ENCODE measurements around the gene NFKBIL1. TPM values are rescaled to one million over a fixed set of nuclear protein-coding genes. Genes with fewer than 3 reads are reported as not detected.

Gene NFKBIL1
- total RNA-seq, 2 experiments from 2014 or later = 15.4 to 17.6 TPM

GRCh38 chr6:31574106-31575061, 27.0 kb downstream of the NFKBIL1 start:
- ATAC-seq (ENCODE audit: low read depth) (no peak), DNase-seq (no peak)
- H3K4me3 Mint-ChIP-seq = peak overlapping the region; percentile 90
- POLR2A ChIA-PET = interaction anchor here (0.7 to 16.0 kb wide), 12 partner anchors 6 to 252 kb away, joined by 3 to 481 read pairs (median 6); partner anchors contain the start of genes DDX39B, LSM2, LST1 and LTA
- peaks cover 83% of the 10 kb centered on the region for H3K4me1 Mint-ChIP-seq
- peaks cover 33% of the 10 kb centered on the region for H3K36me3 Mint-ChIP-seq
- H3K9me3 Mint-ChIP-seq = no peaks in the 10 kb centered on the region
- peaks cover 12% of the 10 kb centered on the region for H3K27me3 Mint-ChIP-seq
- no peak overlapping the region for H3K27ac Mint-ChIP-seq

- POLR2A ChIA-PET = interaction anchor here (0.6 to 16.0 kb wide), 14 partner anchors 7 to 260 kb away, joined by 3 to 481 read pairs (median 5); partner anchors contain the start of genes DDX39B, LSM2, LST1 and LTA
- H3K9me3 Mint-ChIP-seq = no peaks in the 10 kb centered on the region
- peak within 1 kb of the TSS; percentile 90 for H3K4me3 Mint-ChIP-seq
- H3K27ac Mint-ChIP-seq = peak within 1 kb of the TSS; percentile 81
- ATAC-seq (ENCODE audit: low read depth) (peak; percentile 12), DNase-seq (peak; percentile 71)
- H3K4me1 Mint-ChIP-seq = peaks cover 81% of the 10 kb centered on the region
- peaks cover 40% of the 10 kb centered on the region for H3K36me3 Mint-ChIP-seq
- H3K27me3 Mint-ChIP-seq = peaks cover 3% of the 10 kb centered on the region
These were observed 28.0 kb downstream of the NFKBIL1 start, which contains the start of gene TNF for GRCh38 chr6:31575335-31575901. TSS of gene TNF (plus strand) at chr6:31575565. CDS start at chr6:31575742, 177 bp downstream.

- POLR2A ChIA-PET = interaction anchor here (0.6 to 16.0 kb wide), 14 partner anchors 8 to 259 kb away, joined by 3 to 481 read pairs (median 6); partner anchors contain the start of genes ATP6V1G2, DDX39B, LST1 and LTA
- Mint-ChIP-seq H3K36me3 (peaks cover 46% of the 10 kb centered on the region), H3K27me3 (peaks cover 3% of the 10 kb centered on the region), H3K9me3 (no peaks in the 10 kb centered on the region), H3K4me3 (peak overlapping the region; percentile 90), H3K27ac (peak overlapping the region; percentile 81), H3K4me1 (peaks cover 78% of the 10 kb centered on the region)
- DNase-seq (no peak), ATAC-seq (ENCODE audit: low read depth) (no peak)
These were observed 28.7 kb downstream of the NFKBIL1 start for GRCh38 chr6:31575952-31576685.

- Mint-ChIP-seq H3K4me3 (peak overlapping the region; percentile 90), H3K27ac (peak overlapping the region; percentile 81), H3K27me3 (peaks cover 3% of the 10 kb centered on the region), H3K9me3 (no peaks in the 10 kb centered on the region), H3K36me3 (peaks cover 55% of the 10 kb centered on the region), H3K4me1 (peaks cover 70% of the 10 kb centered on the region)
- no peak for ATAC-seq (ENCODE audit: low read depth)
- POLR2A ChIA-PET = interaction anchor here (0.9 to 16.0 kb wide), 6 partner anchors 9 to 45 kb away, joined by 3 to 481 read pairs (median 50); partner anchors contain the start of genes ATP6V1G2, LST1, LTA and NCR3
- peak; percentile 62 for DNase-seq
These were observed 29.6 kb downstream of the NFKBIL1 start for GRCh38 chr6:31576897-31577578.

GRCh38 chr6:31577579-31577966, 30.2 kb downstream of the NFKBIL1 start:
- Mint-ChIP-seq H3K27ac (peak overlapping the region; percentile 81), H3K4me3 (peak overlapping the region; percentile 90), H3K4me1 (peaks cover 69% of the 10 kb centered on the region), H3K27me3 (peaks cover 3% of the 10 kb centered on the region), H3K9me3 (no peaks in the 10 kb centered on the region), H3K36me3 (peaks cover 58% of the 10 kb centered on the region)
- no peak for DNase-seq
- POLR2A ChIA-PET = interaction anchor here (1.1 to 16.0 kb wide), 5 partner anchors 9 to 45 kb away, joined by 3 to 481 read pairs (median 87); partner anchors contain the start of genes ATP6V1G2, LST1, LTA and NCR3
- no peak for ATAC-seq (ENCODE audit: low read depth)

GRCh38 chr6:31578184-31579118, 31.0 kb downstream of the NFKBIL1 start:
- ATAC-seq (ENCODE audit: low read depth) (no peak), DNase-seq (no peak)
- Mint-ChIP-seq H3K27me3 (peaks cover 2% of the 10 kb centered on the region), H3K9me3 (no peaks in the 10 kb centered on the region), H3K27ac (peak overlapping the region; percentile 58), H3K36me3 (peaks cover 61% of the 10 kb centered on the region), H3K4me1 (peaks cover 67% of the 10 kb centered on the region), H3K4me3 (peak overlapping the region; percentile 97)
- POLR2A ChIA-PET = interaction anchor here (10.7 to 16.0 kb wide), 3 partner anchors 10 to 20 kb away, joined by 87 to 481 read pairs (median 101); partner anchors contain the start of genes LST1, LTA and NCR3

- DNase-seq (no peak), ATAC-seq (ENCODE audit: low read depth) (no peak)
- Mint-ChIP-seq H3K27ac (peak overlapping the region; percentile 99), H3K9me3 (no peaks in the 10 kb centered on the region), H3K4me1 (peaks cover 69% of the 10 kb centered on the region), H3K27me3 (no peaks in the 10 kb centered on the region), H3K4me3 (peak overlapping the region; percentile 97), H3K36me3 (peaks cover 61% of the 10 kb centered on the region)
- POLR2A ChIA-PET = interaction anchor here (10.7 to 16.0 kb wide), 3 partner anchors 11 to 21 kb away, joined by 87 to 481 read pairs (median 101); partner anchors contain the start of genes LST1, LTA and NCR3
These were observed 31.7 kb downstream of the NFKBIL1 start for GRCh38 chr6:31579119-31579505.

- peak overlapping the region; percentile 97 for H3K4me3 Mint-ChIP-seq
These were observed 32.4 kb downstream of the NFKBIL1 start for GRCh38 chr6:31579546-31580437.

GRCh38 chr6:31580438-31580740, 33.0 kb downstream of the NFKBIL1 start:
- POLR2A ChIA-PET = interaction anchor here (0.9 to 16.0 kb wide), 11 partner anchors 7 to 235 kb away, joined by 3 to 481 read pairs (median 13); partner anchors contain the start of genes ATP6V1G2, DDX39B, HSPA1A and HSPA1L
- Mint-ChIP-seq H3K4me3 (peak overlapping the region; percentile 97), H3K9me3 (no peaks in the 10 kb centered on the region), H3K27ac (peak overlapping the region; percentile 99), H3K27me3 (no peaks in the 10 kb centered on the region), H3K36me3 (peaks cover 61% of the 10 kb centered on the region), H3K4me1 (peaks cover 67% of the 10 kb centered on the region)
- DNase-seq = no peak
- ATAC-seq (ENCODE audit: low read depth) = no peak

More at GRCh38 chr6:31579546-31580437, 32.4 kb downstream of the NFKBIL1 start:
- POLR2A ChIA-PET = interaction anchor here (0.9 to 16.0 kb wide), 11 partner anchors 7 to 235 kb away, joined by 3 to 481 read pairs (median 13); partner anchors contain the start of genes ATP6V1G2, DDX39B, HSPA1A and HSPA1L
- ATAC-seq (ENCODE audit: low read depth) (no peak), DNase-seq (no peak)
- Mint-ChIP-seq H3K27me3 (no peaks in the 10 kb centered on the region), H3K4me1 (peaks cover 68% of the 10 kb centered on the region), H3K36me3 (peaks cover 61% of the 10 kb centered on the region), H3K9me3 (no peaks in the 10 kb centered on the region), H3K27ac (peak overlapping the region; percentile 99)

- DNase-seq = peak; percentile 97
- POLR2A ChIA-PET = interaction anchor here (0.9 to 16.0 kb wide), 14 partner anchors 8 to 234 kb away, joined by 3 to 481 read pairs (median 10); partner anchors contain the start of genes ATP6V1G2, CLIC1, DDX39B and HSPA1A
- Mint-ChIP-seq H3K9me3 (no peaks in the 10 kb centered on the region), H3K4me1 (peaks cover 67% of the 10 kb centered on the region), H3K27ac (peak overlapping the region; percentile 99), H3K27me3 (no peaks in the 10 kb centered on the region), H3K36me3 (peaks cover 55% of the 10 kb centered on the region), H3K4me3 (peak overlapping the region; percentile 97)
- peak; percentile 74 for ATAC-seq (ENCODE audit: low read depth)
These were observed 33.5 kb downstream of the NFKBIL1 start for GRCh38 chr6:31580807-31581433.
